Mucosa of descending colon (tissue), 3 donors: ENCODE results near the gene PHF23. TPM values are rescaled to one million over a fixed set of nuclear protein-coding genes. Genes with fewer than 3 reads are reported as not detected.
A peak's percentile ranks its signal among the peaks of the same experiment; 100 is the strongest.

Experiments
- ATAC-seq: fragments of 200-7000 bp; cut with Tn5 transposase; one replicate; pipeline ENCODE4 v1.9.1; 2020; ENCODE audit warnings: mild to moderate bottlenecking, moderate library complexity
- DNase-seq, 3 donors: peaks; one replicate each; pipeline ENCODE4 v3.0.0-alpha.2; 2020
- H3K36me3 ChIP-seq: fragments of 200-600 bp; one replicate; pipeline ENCODE4 v1.8.0; 2021; ENCODE audit warnings: low read depth, mild to moderate bottlenecking
- H3K4me1 ChIP-seq: fragments of 200-600 bp; one replicate; pipeline ENCODE4 v1.8.0; 2021; ENCODE audit warnings: low read depth, mild to moderate bottlenecking
- H3K4me3 ChIP-seq: fragments of 200-600 bp; one replicate; pipeline ENCODE4 v1.8.0; 2021; ENCODE audit warnings: mild to moderate bottlenecking
- H3K9me3 ChIP-seq: fragments of 200-600 bp; one replicate; pipeline ENCODE4 v1.8.0; 2021; ENCODE audit warnings: mild to moderate bottlenecking
- intact Hi-C, 2 donors: fragments of 100-400 bp; cut with DNase I in 1 of 2; cut with micrococcal nuclease in 1 of 2; formaldehyde crosslinking; loops; one replicate each; pipeline versions ENCODE4 v1.11.0 to v1.11.1; 2022; cut with DNase I, micrococcal nuclease
- microRNA-seq: library from miRNA; unstranded; fragments of <30 nt; microRNA quantifications from one replicate; pipeline ENCODE4, GENCODE V29; 2019
- total RNA-seq, 3 donors: library from RNA; stranded (reverse); fragmentation: NEBNext Ultra II Directional in 2 of 3; extraction: Animal tissue kit (Norgen Biotek cat#: 25700) in 2 of 3; gene quantifications; one replicate each; pipeline versions ENCODE4 v1.2.1 to v1.2.4, GENCODE V29; 2021 to 2023
- TF ChIP-seq, protein P1 (sequence below): fragments of 200-600 bp; IDR thresholded peaks from one replicate; pipeline ENCODE4 v1.8.0; 2022; ENCODE audit warnings: antibody characterized with exemption, mild to moderate bottlenecking
- donor health status: DM: no; HTN: no; CAD: no; lungs with moderate emphysema.
- donor health status: DM: no; HTN: no; CAD: no.
- donor health status: DM: no; HTN: yes; CAD: no.

Gene PHF23
- total RNA-seq, 3 donors from 2014 or later, result 36.0 to 49.8 (median 36.8) TPM

DNA sequence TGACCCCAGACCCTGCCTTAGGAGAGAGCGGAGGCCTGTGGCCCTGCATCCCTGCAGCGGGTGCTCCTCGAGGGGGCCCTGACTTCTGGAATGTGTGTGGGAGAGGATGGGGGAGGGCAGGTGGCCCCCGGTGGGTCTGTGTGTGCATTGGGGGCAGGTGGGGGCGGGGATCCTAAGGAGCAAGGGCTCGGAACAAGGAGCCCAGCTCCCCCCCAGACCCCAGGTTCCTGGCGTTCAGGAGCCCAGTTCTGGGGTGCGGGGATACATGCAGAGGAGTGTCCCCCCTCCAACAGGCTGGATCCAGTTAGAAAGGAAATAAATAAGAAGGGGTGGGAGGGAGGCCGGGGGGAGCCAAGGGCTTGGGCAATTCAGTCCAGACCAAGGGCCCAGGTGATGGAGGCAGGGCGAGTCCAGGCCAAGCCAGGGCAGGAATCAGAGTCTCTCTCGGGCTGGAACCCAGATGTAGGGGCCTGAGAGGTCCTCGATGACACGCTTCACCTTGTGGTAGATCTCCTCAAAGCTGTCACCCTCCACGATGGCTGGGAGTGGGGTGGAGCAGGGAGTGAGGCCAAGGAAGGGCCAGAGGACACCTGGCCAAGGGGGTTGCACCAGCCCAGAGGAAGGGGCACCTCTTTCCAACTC is 48.9 kb downstream of the PHF23 start:
- intact Hi-C loops, result no loop called here
- Histone ChIP-seq H3K9me3 (no peaks in the 10 kb centered on the region), H3K4me3 (no peak overlapping the region), H3K36me3 (no peaks in the 10 kb centered on the region), H3K4me1 (no peaks in the 10 kb centered on the region)
- no peak for ATAC-seq
- TF ChIP-seq, protein P1, sequence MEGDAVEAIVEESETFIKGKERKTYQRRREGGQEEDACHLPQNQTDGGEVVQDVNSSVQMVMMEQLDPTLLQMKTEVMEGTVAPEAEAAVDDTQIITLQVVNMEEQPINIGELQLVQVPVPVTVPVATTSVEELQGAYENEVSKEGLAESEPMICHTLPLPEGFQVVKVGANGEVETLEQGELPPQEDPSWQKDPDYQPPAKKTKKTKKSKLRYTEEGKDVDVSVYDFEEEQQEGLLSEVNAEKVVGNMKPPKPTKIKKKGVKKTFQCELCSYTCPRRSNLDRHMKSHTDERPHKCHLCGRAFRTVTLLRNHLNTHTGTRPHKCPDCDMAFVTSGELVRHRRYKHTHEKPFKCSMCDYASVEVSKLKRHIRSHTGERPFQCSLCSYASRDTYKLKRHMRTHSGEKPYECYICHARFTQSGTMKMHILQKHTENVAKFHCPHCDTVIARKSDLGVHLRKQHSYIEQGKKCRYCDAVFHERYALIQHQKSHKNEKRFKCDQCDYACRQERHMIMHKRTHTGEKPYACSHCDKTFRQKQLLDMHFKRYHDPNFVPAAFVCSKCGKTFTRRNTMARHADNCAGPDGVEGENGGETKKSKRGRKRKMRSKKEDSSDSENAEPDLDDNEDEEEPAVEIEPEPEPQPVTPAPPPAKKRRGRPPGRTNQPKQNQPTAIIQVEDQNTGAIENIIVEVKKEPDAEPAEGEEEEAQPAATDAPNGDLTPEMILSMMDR, result no peak
- DNase-seq, result no peak

DNA sequence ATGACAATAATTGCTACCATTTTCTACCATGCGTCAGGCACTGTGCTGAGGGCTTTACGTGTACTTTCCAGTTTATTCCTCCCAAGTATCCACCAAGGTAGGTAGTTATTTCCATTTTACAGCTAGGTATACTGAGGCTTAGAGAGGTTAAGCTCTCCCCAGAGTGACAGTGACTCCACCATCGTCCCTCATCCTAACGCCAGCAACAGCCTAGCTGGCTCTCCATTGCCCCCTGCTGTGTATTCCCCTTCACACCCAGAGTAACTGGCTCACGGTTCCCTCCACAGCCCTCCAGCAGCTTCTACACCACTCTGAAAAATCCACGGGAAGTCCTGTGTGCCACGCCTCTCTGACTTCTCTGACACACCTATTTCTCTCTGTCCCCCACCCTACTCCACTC is 53.0 kb downstream of the PHF23 start:
- ATAC-seq (peak; percentile 33), DNase-seq (no peak)
- Histone ChIP-seq H3K4me1 (peaks cover 3% of the 10 kb centered on the region), H3K9me3 (no peaks in the 10 kb centered on the region), H3K36me3 (no peaks in the 10 kb centered on the region), H3K4me3 (no peak overlapping the region)
- intact Hi-C loops, result no loop called here
- TF ChIP-seq, protein P1, result no peak

Small RNA genes lying within 50 kb of the gene (microRNA-seq; reads per million reads assigned to microRNA genes)
- gene MIR324, result 884 reads per million, percentile 82 among the genes with 10 or more reads in this experiment

Other genes with a start within 250 kb of the PHF23 start
- gene ALOX12, start 243.4 kb downstream of the PHF23 start, total RNA-seq, result under 1 TPM in 2 of 3 donors, not detected in 1; 0.25 to 0.26 TPM
- gene RNASEK, start 226.8 kb downstream of the PHF23 start, total RNA-seq, result 100 to 1,000 TPM; 169 to 201 (median 185) TPM
- gene BCL6B, start 216.4 kb downstream of the PHF23 start, total RNA-seq, result 1 to 10 TPM; 2.5 to 9.2 (median 2.8) TPM
- gene SLC16A13, start 203.4 kb downstream of the PHF23 start, total RNA-seq, result 1 to 10 TPM; 3.8 to 7.3 (median 6.6) TPM
- gene SLC16A11, start 195.4 kb downstream of the PHF23 start, total RNA-seq, result 1 to 10 TPM in 2 of 3 donors, under 1 TPM in 1; 0.55 to 1.7 (median 1.3) TPM
- 10 to 100 TPM in 1 of 3 donors, 1 to 10 TPM in 2; 3.1 to 15.1 (median 8.9) TPM for gene CLEC10A, start 159.2 kb downstream of the PHF23 start, total RNA-seq
- gene ASGR2, start 124.6 kb downstream of the PHF23 start, total RNA-seq, result under 1 TPM in 1 of 3 donors, not detected in 2; 0.96 TPM
- 1 to 10 TPM in 2 of 3 donors, under 1 TPM in 1; 0.35 to 1.6 (median 1.2) TPM for gene ASGR1, start 60.1 kb downstream of the PHF23 start, total RNA-seq
- 10 to 100 TPM in 1 of 3 donors, 1 to 10 TPM in 2; 4.1 to 34.5 (median 6.6) TPM for gene DLG4, start 19.6 kb downstream of the PHF23 start, total RNA-seq
- 1,000 to 10,000 TPM in 1 of 3 donors, 100 to 1,000 TPM in 2; 729 to 1,007 (median 804) TPM for gene ACADVL, start 19.5 kb downstream of the PHF23 start, total RNA-seq
- gene DVL2, start 4.9 kb downstream of the PHF23 start, total RNA-seq, result 10 to 100 TPM; 33.4 to 52.0 (median 36.0) TPM
- gene GABARAP, start 3.0 kb upstream of the PHF23 start, total RNA-seq, result 100 to 1,000 TPM; 424 to 499 (median 484) TPM
- gene CTDNEP1, start 12.3 kb upstream of the PHF23 start, total RNA-seq, result 100 to 1,000 TPM; 117 to 123 (median 117) TPM
- 10 to 100 TPM; 34.9 to 45.6 (median 42.2) TPM for gene ELP5, start 12.8 kb upstream of the PHF23 start, total RNA-seq
- gene CLDN7, start 23.0 kb upstream of the PHF23 start, total RNA-seq, result 1,000 to 10,000 TPM in 1 of 3 donors, 100 to 1,000 TPM in 2; 586 to 1,244 (median 934) TPM
- gene SLC2A4, start 42.3 kb upstream of the PHF23 start, total RNA-seq, result 10 to 100 TPM in 1 of 3 donors, 1 to 10 TPM in 2; 5.3 to 78.2 (median 6.1) TPM
- 10 to 100 TPM; 17.9 to 71.4 (median 37.8) TPM for gene YBX2, start 55.2 kb upstream of the PHF23 start, total RNA-seq
- gene EIF5A, start 68.2 kb upstream of the PHF23 start, total RNA-seq, result 100 to 1,000 TPM; 281 to 492 (median 313) TPM
- 10 to 100 TPM; 68.1 to 89.8 (median 83.2) TPM for gene GPS2, start 75.9 kb upstream of the PHF23 start, total RNA-seq
- gene NEURL4, start 89.9 kb upstream of the PHF23 start, total RNA-seq, result 10 to 100 TPM; 39.0 to 59.1 (median 44.9) TPM
- 10 to 100 TPM in 2 of 3 donors, 1 to 10 TPM in 1; 9.2 to 16.5 (median 11.2) TPM for gene ACAP1, start 97.1 kb upstream of the PHF23 start, total RNA-seq
- 10 to 100 TPM in 1 of 3 donors, 1 to 10 TPM in 2; 8.2 to 10.3 (median 8.5) TPM for gene KCTD11, start 112.7 kb upstream of the PHF23 start, total RNA-seq
- under 1 TPM in 1 of 3 donors, not detected in 2; 0.26 TPM for gene TMEM95, start 115.7 kb upstream of the PHF23 start, total RNA-seq
- gene TNK1, start 141.6 kb upstream of the PHF23 start, total RNA-seq, result 10 to 100 TPM; 16.4 to 29.5 (median 20.7) TPM
- gene PLSCR3, start 155.1 kb upstream of the PHF23 start, total RNA-seq, result 10 to 100 TPM in 2 of 3 donors, 1 to 10 TPM in 1; 5.5 to 21.6 (median 16.4) TPM
- 10 to 100 TPM; 51.9 to 85.1 (median 64.9) TPM for gene TMEM256, start 164.6 kb upstream of the PHF23 start, total RNA-seq
- 10 to 100 TPM in 1 of 3 donors, 1 to 10 TPM in 2; 2.9 to 38.0 (median 6.7) TPM for gene NLGN2, start 168.4 kb upstream of the PHF23 start, total RNA-seq
- not detected for gene SPEM1, start 180.9 kb upstream of the PHF23 start, total RNA-seq
- not detected for gene SPEM2, start 186.2 kb upstream of the PHF23 start, total RNA-seq
- gene SPEM3, start 189.4 kb upstream of the PHF23 start, total RNA-seq, result not detected
- 10 to 100 TPM in 2 of 3 donors, 1 to 10 TPM in 1; 8.8 to 22.5 (median 16.4) TPM for gene TMEM102, start 196.0 kb upstream of the PHF23 start, total RNA-seq
- 1 to 10 TPM; 1.4 to 3.0 (median 2.2) TPM for gene FGF11, start 200.1 kb upstream of the PHF23 start, total RNA-seq
- 1 to 10 TPM; 6.0 to 8.3 (median 7.7) TPM for gene CHRNB1, start 205.6 kb upstream of the PHF23 start, total RNA-seq
- 10 to 100 TPM; 16.6 to 93.9 (median 18.5) TPM for gene ZBTB4, start 240.2 kb upstream of the PHF23 start, total RNA-seq
- gene SLC35G6, start 242.0 kb upstream of the PHF23 start, total RNA-seq, result not detected
- 100 to 1,000 TPM; 101 to 124 (median 118) TPM for gene POLR2A, start 244.9 kb upstream of the PHF23 start, total RNA-seq